ENCODE measurements around the gene CNPY2.

DNA sequence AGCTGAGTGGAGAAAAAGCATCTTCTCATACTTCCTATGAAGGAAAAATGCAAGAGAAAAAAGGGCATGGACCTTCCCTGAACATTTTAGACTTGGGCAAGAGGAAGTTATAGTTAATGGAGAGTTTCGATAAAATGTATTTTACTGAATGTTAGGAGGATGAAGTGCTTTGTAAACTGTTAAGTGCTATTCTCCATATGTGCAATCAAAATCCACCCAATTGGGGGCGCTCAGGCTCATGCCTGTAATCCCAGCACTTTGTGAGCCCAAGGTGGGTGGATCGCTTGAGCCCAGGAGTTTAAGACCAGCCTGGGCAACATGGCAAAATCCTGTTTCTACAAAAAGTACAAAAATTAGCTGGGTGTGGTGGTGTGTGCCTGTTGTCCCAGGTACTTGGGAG, 1.9 kb upstream of the CNPY2 start:
- TF ChIP-seq, protein P1, sequence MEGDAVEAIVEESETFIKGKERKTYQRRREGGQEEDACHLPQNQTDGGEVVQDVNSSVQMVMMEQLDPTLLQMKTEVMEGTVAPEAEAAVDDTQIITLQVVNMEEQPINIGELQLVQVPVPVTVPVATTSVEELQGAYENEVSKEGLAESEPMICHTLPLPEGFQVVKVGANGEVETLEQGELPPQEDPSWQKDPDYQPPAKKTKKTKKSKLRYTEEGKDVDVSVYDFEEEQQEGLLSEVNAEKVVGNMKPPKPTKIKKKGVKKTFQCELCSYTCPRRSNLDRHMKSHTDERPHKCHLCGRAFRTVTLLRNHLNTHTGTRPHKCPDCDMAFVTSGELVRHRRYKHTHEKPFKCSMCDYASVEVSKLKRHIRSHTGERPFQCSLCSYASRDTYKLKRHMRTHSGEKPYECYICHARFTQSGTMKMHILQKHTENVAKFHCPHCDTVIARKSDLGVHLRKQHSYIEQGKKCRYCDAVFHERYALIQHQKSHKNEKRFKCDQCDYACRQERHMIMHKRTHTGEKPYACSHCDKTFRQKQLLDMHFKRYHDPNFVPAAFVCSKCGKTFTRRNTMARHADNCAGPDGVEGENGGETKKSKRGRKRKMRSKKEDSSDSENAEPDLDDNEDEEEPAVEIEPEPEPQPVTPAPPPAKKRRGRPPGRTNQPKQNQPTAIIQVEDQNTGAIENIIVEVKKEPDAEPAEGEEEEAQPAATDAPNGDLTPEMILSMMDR (IDR thresholded peaks at IDR 0.05): no peak
- TF ChIP-seq POLR2A (IDR thresholded peaks at IDR 0.05): no peak

All from esophagus squamous epithelium (tissue), 4 donors.